GM21515 (cell line): ENCODE measurements around the gene ACER1.
"Not testable (repeated sequence)": the region's sequence is repeated elsewhere in the genome, so short reads cannot be mapped to it uniquely, and the experiment has no call there.

ENCODE experiments used
- ATAC-seq: cut with Tn5 transposase; IDR thresholded peaks from one replicate; pipeline ENCODE4 v1.9.1; 2021; ENCODE audit not compliant: unreplicated experiment

Gene ACER1

GRCh38 chr19:6288737-6289136 is 44.7 kb downstream of the ACER1 start:
- no peak for ATAC-seq

- no peak for ATAC-seq
Measured at GRCh38 chr19:6287269-6287885, 46.0 kb downstream of the ACER1 start.

GRCh38 chr19:6286676-6287075 is 46.7 kb downstream of the ACER1 start:
- no peak for ATAC-seq

DNA sequence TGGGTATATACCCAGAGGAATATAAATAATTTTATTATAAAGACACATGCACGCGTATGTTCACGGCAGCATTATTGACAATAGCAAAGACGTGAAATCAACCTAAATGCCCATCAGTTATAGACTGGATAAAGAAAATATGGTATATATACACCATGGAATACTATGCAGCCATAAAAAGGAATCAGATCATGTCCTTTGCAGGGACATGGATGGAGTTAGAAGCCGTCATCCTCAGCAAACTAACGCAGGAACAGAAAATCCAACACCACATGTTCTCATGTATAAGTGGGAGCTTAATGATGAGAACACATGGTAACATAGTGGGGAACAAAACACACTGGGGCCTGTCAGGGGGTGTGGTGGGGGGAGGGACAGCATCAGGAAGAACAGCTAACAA is 51.0 kb downstream of the ACER1 start:
- not testable (repeated sequence) for ATAC-seq

GRCh38 chr19:6279931-6280591 is 53.4 kb downstream of the ACER1 start, which contains the start of gene MLLT1:
MLLT1 (minus strand) TSS chr19:6279975; CDS start chr19:6279784, 191 bp downstream.
- ATAC-seq = peak; percentile 89

DNA sequence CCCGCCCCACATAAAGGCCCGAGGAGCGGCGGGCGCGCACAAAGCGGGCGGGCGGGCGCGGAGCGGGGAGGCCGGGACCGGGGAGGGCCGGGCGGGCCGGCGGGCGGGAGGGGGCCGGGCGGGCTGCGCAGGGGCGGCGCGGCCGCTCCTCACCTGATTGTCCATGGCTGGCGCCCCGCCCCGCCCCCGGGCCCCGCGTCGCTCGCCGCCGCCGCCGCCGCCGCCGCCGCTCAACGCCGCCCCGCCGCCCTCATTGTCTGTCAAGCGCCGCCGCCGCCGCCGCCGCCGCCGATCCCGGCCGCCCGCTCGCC is 53.8 kb downstream of the ACER1 start:
- peak; percentile 12 for ATAC-seq

DNA sequence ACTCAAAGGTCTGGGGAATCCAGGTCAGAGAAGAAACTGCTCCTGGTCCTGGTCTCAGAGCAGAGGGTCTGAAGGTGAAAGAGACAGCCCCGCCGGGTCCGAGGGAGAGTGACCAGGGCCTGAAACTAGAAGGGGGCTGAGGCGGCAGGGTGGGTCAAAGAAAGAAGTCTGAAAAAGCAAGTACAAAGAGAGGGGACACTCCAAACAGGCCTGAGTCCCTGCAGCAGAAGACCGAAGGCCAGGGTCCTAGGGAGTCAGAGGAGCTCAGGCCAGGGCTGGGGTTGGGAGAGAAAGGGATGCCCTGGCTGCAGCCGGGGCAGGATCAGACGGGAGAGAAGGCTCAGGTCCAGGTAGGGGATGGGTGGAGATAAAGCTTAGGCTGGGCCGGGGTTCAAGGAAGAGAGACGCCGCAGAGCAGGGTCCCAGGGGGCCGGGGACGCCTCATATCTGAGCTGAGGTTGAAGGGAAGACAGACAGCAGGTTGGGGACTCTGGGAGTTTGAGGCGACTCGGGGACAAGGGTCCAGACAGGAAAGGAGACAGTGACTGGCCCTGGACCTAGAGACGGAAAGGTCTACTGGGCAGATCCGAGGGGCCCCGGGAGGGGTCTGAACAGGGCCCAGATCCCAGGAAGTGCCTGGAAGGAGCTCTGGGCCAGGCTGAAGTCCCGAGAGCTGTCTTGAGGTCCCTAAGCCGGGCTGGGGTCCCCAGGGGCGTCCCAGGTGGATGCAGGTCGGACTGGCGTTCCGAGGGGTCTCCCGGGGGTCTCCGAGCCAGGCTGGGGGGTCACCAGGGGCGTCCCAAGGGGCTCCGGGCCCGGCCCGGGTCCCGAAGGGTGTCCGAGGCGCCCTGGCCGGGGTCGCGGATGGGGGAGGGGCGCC is 54.4 kb downstream of the ACER1 start:
- peak; percentile 7 for ATAC-seq

GRCh38 chr19:6278051-6278450 is 55.4 kb downstream of the ACER1 start:
- no peak for ATAC-seq

- ATAC-seq = no peak
Measured at GRCh38 chr19:6276447-6276846, 57.0 kb downstream of the ACER1 start.

GRCh38 chr19:6275170-6275744 is 58.2 kb downstream of the ACER1 start:
- ATAC-seq = no peak

DNA sequence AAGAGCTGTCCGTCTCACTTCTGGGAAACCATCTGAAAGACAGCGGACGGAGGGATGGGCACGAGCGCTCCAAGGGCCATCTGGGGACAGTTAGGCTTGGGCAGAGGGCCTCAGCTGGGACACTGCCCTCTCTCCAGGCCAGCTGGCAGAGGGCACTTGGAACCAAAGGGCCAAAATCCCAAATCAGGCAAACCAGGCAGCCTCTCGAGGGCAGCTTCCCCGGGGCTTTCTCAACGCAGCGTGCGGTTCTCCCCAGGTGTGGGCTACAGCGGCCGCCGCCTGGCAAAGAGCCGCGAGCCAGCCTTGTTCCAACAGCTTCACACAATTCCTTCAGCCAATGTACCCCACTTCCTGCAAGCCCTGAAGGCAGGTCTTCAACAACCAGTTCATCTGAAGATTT is 58.7 kb downstream of the ACER1 start:
- ATAC-seq = no peak

GRCh38 chr19:6273701-6274601 is 59.5 kb downstream of the ACER1 start:
- no peak for ATAC-seq

DNA sequence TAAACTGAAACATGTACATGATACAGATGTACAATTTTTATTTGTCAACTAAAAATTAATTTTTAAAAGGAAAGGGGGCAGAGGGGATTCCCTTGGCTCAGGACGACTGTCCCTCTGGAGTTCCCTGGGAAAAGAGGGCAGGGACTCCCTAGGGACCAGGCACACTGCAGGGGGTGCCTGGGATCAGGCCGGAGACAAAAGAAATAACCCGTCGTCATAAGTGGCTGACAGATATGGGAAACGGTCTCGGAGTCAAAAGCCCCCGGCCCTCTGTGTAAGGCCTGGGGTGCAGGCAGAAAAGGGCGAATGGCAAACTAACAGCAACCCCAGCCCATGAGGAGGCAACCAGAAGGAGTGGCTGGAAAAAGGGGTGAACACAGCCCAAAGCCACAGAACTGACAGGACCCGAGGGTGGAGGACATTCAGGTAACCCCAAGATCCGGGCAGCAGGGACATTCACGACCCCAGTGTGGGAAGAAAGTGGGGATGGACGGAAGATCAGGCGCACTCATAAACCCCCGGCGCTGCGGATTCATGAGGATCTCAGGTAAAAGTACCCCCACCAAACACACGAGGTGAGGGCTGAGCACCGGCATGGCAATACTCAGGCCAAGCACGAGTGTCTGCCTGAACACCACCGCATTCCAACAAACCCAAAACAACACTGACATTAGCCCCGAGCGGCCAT is 60.4 kb downstream of the ACER1 start:
- ATAC-seq = no peak

DNA sequence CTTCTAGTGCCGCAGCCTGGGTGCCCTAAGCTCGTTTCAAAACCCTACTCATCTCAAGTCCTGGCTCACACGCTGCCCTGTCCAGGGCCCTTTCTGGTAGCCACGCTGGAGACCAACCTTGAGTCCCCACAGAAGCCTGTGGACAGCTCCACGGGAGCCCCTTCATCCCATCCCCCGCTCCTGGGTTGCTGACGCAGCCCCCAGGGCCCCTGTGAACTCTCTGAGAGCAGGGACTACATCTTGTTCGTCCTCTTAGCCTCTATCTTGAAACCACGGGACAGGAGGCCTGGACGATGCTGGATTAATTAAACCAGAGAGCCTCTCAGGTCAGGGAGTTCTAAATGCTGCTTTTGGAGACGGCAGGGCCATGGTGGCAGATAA is 61.0 kb downstream of the ACER1 start:
- ATAC-seq = no peak

DNA sequence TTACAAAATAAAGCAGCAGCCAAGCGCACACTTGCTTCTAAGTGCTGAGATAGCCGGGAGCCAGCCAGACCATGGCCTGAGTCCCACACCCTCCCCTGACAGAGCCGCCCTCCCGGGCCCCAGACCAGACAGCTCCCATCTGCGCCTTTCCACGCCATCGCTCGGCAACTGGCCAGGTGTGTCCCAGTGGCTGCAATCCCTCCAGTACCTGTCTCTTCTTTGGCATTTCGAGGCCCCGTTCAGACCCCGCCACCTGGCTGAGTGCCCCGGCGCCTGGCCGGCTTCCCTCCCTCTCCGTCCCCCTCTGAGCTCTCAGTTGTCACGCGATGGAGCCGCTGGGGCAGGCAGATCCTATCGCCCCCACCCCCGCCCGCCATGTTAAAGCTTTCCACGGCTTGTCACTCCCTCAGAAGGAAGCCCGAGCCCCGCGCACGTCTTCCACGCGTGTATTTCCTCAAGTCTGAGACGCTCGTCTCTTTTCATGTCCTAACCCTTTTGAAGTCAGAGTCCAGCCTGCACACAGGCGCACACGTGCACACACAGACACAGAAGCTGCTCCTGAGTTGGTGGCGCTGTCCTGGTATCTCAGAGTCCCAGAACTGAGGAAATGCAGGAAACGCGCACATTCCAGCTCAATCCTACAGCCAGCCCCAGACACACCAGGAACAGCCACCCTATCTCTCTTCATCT is 61.5 kb downstream of the ACER1 start:
- ATAC-seq = no peak

GRCh38 chr19:6271251-6271650 is 62.2 kb downstream of the ACER1 start:
- ATAC-seq = no peak

GRCh38 chr19:6270822-6271221 is 62.6 kb downstream of the ACER1 start:
- ATAC-seq = no peak

- no peak for ATAC-seq
Measured at GRCh38 chr19:6270076-6270745, 63.2 kb downstream of the ACER1 start.
